ENCODE measurements around the gene SFXN3.

SFXN3 gene

DNA sequence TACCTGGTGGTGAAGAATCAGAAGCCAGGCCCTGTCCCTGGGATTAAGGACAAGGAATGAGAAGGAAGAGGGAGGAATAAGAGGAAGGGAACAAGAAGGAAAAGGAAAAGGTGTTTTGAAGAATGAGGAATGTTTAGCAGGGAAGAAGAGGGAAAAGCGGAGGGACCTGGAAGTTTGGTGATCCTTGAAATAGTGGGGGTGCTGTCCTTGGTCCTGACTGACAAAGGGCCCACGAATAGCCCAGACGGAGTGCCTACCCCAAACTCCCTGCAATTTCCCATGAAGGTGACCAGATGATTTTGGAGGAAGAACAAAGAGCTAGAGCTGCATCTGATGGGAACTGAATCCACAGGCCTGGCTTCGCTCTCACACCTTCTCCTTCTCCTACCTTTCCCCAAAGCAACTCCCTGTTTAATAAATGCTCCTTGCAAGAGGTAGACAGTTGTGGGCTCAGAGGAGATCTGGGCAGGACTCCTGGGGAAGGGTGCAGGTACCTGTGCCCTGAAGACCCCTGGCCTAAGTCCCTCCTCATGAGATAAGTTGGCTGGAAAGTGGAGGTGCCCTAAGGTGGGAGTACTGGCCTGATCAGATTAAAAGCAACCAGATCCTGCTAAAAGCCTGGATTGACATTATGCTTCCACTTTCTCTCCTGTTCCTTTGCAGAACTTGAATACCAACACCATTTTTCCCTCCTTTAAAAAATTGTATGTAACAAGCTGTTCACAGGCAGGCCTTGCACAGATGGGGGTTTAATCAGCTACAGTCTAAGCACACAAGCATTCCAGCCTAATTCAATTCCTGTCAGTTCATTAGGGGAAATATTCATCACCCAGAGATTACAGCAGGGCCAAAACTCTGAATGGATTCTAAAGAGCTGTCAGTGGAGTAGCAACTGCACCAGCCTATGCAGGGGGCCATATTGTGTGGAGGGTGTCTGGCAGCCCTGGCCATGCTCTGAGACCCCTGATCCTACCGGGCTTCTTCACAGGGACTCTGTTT is 50.2 kb downstream of the SFXN3 start:
- DNase-seq = no peak

DNA sequence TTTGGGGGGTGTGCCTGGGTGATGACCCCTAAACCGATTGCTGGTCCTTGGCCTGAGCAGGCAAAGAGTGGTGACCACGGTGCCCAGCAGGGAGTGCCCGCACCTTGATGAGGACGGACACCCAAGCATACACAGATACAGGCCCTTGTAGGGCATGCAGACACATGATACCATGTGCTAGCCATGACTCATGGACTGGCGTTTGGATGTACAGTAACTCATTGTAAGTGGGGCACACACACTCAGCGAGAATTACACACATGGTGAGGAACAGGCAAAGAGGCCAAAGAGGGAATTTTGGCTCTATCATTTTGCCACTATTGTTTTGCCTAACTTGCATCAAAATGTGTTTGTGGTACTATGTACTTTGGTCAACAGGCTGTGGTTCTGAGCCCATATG is 54.8 kb downstream of the SFXN3 start:
- no peak for DNase-seq

DNA sequence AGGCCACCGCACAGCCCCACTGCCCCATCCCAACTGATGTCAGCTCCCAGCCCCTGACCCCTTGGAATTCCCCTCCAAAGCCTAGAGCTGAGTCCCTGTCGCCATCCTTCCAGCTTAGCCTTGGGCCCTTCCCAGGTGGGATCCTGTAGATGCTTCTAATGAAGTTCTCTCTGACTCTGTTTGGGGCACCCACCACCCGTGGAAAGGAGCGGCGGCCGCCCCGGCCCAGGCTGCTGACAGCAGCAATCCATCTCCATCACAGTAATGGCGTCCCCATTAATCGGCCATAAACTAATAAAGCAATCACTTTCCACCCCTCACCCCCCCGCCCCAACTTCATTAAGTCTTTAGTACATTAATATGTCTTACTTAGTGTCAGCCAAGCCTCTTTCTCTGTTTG is 56.3 kb downstream of the SFXN3 start:
- DNase-seq = no peak

DNA sequence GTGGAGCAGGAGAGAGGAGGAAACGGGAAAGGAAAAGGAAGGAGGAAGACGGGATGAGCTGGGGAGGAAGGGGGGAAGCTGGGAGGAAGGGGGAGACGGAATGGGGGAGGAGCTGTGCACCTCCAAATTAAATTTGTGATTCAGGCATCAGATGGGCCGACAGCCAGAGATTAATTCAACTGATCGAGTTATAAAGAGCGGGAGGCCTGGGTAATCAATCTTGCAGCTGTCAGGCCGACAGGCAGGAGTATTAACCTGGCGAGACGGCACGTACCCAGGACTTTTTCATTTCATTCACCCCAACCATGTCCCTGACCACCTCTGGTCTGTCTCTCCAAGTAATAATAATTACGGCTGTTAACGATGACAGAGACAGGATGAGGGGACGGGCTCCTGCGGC is 56.9 kb downstream of the SFXN3 start:
- no peak for DNase-seq

- no peak for DNase-seq
These were observed 58.7 kb downstream of the SFXN3 start for GRCh38 chr10:101089520-101090299.

DNA sequence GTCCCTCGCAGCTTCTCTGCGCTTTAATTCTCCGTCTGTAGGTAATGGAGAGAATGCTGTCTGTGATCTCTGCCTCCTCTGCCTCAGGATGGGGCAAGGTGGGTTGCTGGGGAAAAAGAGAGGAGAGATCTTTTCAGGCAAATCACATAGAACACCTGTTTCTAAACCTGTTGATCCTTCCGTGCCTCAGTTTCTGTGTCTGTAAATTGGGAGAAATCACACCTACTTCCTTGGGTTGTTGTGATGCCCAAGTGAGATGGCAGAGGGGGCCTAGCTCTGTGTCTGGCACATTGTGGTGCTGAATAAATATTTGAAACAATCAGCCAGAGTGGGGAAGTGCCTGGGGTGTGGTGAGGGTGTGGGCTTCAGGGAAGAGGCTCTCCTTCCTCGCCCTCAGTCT is 59.6 kb downstream of the SFXN3 start:
- no peak for DNase-seq
